Hepatocyte (in vitro differentiated cells): ENCODE data around the gene POLR2A. TPM values are rescaled to one million over a fixed set of nuclear protein-coding genes. Genes with fewer than 3 reads are reported as not detected.

ENCODE experiments used
- DNase-seq: peaks from one replicate; pipeline ENCODE4 v3.0.0-alpha.2; 2016; ENCODE audit warnings: low spot score
- H2AFZ ChIP-seq: fragments of 200-600 bp; sonication (generic); 2 replicates; pipeline ENCODE4 v1.6.0; 2016; ENCODE audit warnings: antibody characterized with exemption, mild to moderate bottlenecking
- H3K27ac ChIP-seq: fragments of 200-600 bp; sonication (generic); 2 replicates; pipeline ENCODE4 v1.5.1; 2016; ENCODE audit warnings: mild to moderate bottlenecking
- H3K27me3 ChIP-seq: fragments of 200-600 bp; sonication (generic); 2 replicates; pipeline ENCODE4 v1.6.1; 2016
- H3K36me3 ChIP-seq: fragments of 200-600 bp; sonication (generic); replicated peaks from 2 replicates; pipeline ENCODE4 v1.5.1; 2016; ENCODE audit warnings: low read depth; ENCODE audit not compliant: insufficient read depth
- H3K4me1 ChIP-seq: fragments of 200-600 bp; sonication (generic); 2 replicates; pipeline ENCODE4 v1.5.1; 2016; ENCODE audit warnings: mild to moderate bottlenecking, moderate library complexity; ENCODE audit not compliant: insufficient read depth
- H3K4me2 ChIP-seq: fragments of 200-600 bp; sonication (generic); 2 replicates; pipeline ENCODE4 v1.6.0; 2016
- H3K4me3 ChIP-seq: fragments of 200-600 bp; sonication (generic); 2 replicates; pipeline ENCODE4 v1.5.1; 2016; ENCODE audit warnings: mild to moderate bottlenecking
- H3K79me2 ChIP-seq: fragments of 200-600 bp; sonication (generic); 2 replicates; pipeline ENCODE4 v1.6.0; 2017; ENCODE audit warnings: mild to moderate bottlenecking
- H3K9me2 ChIP-seq: fragments of 200-600 bp; sonication (generic); replicated peaks from 2 replicates; pipeline ENCODE4 v1.6.0; 2017; ENCODE audit warnings: mild to moderate bottlenecking; ENCODE audit not compliant: insufficient read depth
- H3K9me3 ChIP-seq: fragments of 200-600 bp; sonication (generic); 2 replicates; pipeline ENCODE4 v1.5.1; 2016; ENCODE audit warnings: low read depth, mild to moderate bottlenecking
- H4K20me1 ChIP-seq: fragments of 200-600 bp; sonication (generic); 2 replicates; pipeline ENCODE4 v1.6.0; 2016; ENCODE audit warnings: mild to moderate bottlenecking; ENCODE audit not compliant: insufficient read depth, poor library complexity, severe bottlenecking
- CTCF ChIP-seq: fragments of 200-600 bp; sonication (generic); IDR thresholded peaks from 2 replicates; pipeline ENCODE4 v1.5.1; 2016; ENCODE audit warnings: antibody characterized with exemption, mild to moderate bottlenecking; ENCODE audit not compliant: poor library complexity
- EZH2 ChIP-seq: fragments of 200-600 bp; sonication (generic); IDR thresholded peaks from 2 replicates; pipeline ENCODE4 v1.6.1; 2016; ENCODE audit warnings: antibody characterized with exemption, mild to moderate bottlenecking, borderline replicate concordance
- EZH2phosphoT487 ChIP-seq: fragments of 200-600 bp; sonication (generic); IDR thresholded peaks from one replicate; pipeline ENCODE4 v1.6.1; 2018; ENCODE audit warnings: antibody characterized with exemption, mild to moderate bottlenecking, low read depth, moderate library complexity; ENCODE audit not compliant: unreplicated experiment, severe bottlenecking
- WGBS: methylation state at CpG from one replicate; pipeline ENCODE4 v1.1.6; 2016; ENCODE audit warnings: low lambda C conversion rate; ENCODE audit errors: missing lambda C conversion rate; 5-methylcytosine and 5-hydroxymethylcytosine counted together
- polyA plus RNA-seq: library from polyadenylated mRNA; unstranded; fragments of >200 nt; fragmentation: Nextera tagmentation; extraction: Ambion mirVana; gene quantifications from 2 replicates; pipeline ENCODE4 v1.2.1, GENCODE V29; 2016
- total RNA-seq: library from RNA; depleted of rRNA; stranded (reverse); fragments of >200 nt; gene quantifications from 2 replicates; pipeline ENCODE4 v1.2.3, GENCODE V29; 2014

The POLR2A gene
- total and polyA plus RNA-seq, 2 experiments from 2014 or later = 74.5 to 96.3 TPM

GRCh38 chr17:7476951-7477350, 7.2 kb upstream of the POLR2A start:
- peak overlapping the region; percentile 100 for H3K27ac ChIP-seq
- peak overlapping the region; percentile 94 for H3K4me2 ChIP-seq

GRCh38 chr17:7477392-7478275, 6.5 kb upstream of the POLR2A start:
- Histone ChIP-seq H2AFZ (no peak overlapping the region), H3K4me3 (peak overlapping the region; percentile 97), H3K4me1 (peaks cover 51% of the 10 kb centered on the region), H3K36me3 (no peaks in the 10 kb centered on the region), H3K4me2 (peak overlapping the region; percentile 94), H3K79me2 (peaks cover 86% of the 10 kb centered on the region), H3K27ac (peak overlapping the region; percentile 100), H3K27me3 (no peaks in the 10 kb centered on the region), H3K9me2 (no peaks in the 10 kb centered on the region), H3K9me3 (no peaks in the 10 kb centered on the region), H4K20me1 (peaks cover 34% of the 10 kb centered on the region)
- TF ChIP-seq EZH2 (no peak), EZH2phosphoT487 (no peak), CTCF (no peak)
- DNase-seq = peak; percentile 91
- WGBS = 17% methylated on average over 25 of the region's 26 CpGs

More at GRCh38 chr17:7476951-7477350, 7.2 kb upstream of the POLR2A start:
- Histone ChIP-seq H4K20me1 (peaks cover 34% of the 10 kb centered on the region), H3K36me3 (no peaks in the 10 kb centered on the region), H3K27me3 (no peaks in the 10 kb centered on the region), H3K9me2 (no peaks in the 10 kb centered on the region), H3K4me1 (peaks cover 45% of the 10 kb centered on the region), H2AFZ (no peak overlapping the region), H3K9me3 (no peaks in the 10 kb centered on the region), H3K79me2 (peaks cover 89% of the 10 kb centered on the region), H3K4me3 (no peak overlapping the region)
- WGBS = 88% methylated on average over 5 of the region's 5 CpGs
- no peak for DNase-seq
- TF ChIP-seq EZH2 (no peak), EZH2phosphoT487 (no peak), CTCF (no peak)

- Histone ChIP-seq H2AFZ (peak overlapping the region; percentile 41), H3K4me3 (peak overlapping the region; percentile 97), H3K79me2 (peaks cover 78% of the 10 kb centered on the region), H3K27me3 (no peaks in the 10 kb centered on the region), H3K36me3 (no peaks in the 10 kb centered on the region), H3K9me2 (no peaks in the 10 kb centered on the region), H3K4me2 (peak overlapping the region; percentile 94), H3K9me3 (no peaks in the 10 kb centered on the region), H4K20me1 (peaks cover 30% of the 10 kb centered on the region), H3K4me1 (peaks cover 56% of the 10 kb centered on the region), H3K27ac (peak overlapping the region; percentile 100)
- 42% methylated on average over 21 of the region's 40 CpGs for WGBS
- TF ChIP-seq EZH2phosphoT487 (no peak), EZH2 (no peak), CTCF (no peak)
- DNase-seq = peak; percentile 85
Measured at GRCh38 chr17:7478276-7479212, 5.6 kb upstream of the POLR2A start.
